Mucosa of rectum (tissue), 2 donors: ENCODE results near the gene XYLT1.

Source experiments
- H3K27ac ChIP-seq, 2 donors: one replicate each; pipeline ENCODE4 v1.7.0; 2013; ENCODE audit warnings: inconsistent platforms in 2 of 2, low read depth in 2 of 2, low read length in 2 of 2
- H3K27me3 ChIP-seq, 2 donors: one replicate each; pipeline ENCODE4 v1.7.0; 2013; ENCODE audit warnings: low read length in 2 of 2; ENCODE audit not compliant: control insufficient read depth in 2 of 2, insufficient read depth in 2 of 2
- H3K36me3 ChIP-seq, 2 donors: one replicate each; pipeline ENCODE4 v1.7.0; 2013; ENCODE audit warnings: low read length in 2 of 2; ENCODE audit not compliant: control insufficient read depth in 2 of 2, insufficient read depth in 2 of 2
- H3K4me1 ChIP-seq, 2 donors: one replicate each; pipeline ENCODE4 v1.7.0; 2013; ENCODE audit warnings: low read length in 2 of 2, mild to moderate bottlenecking in 1 of 2; ENCODE audit not compliant: control insufficient read depth in 2 of 2, insufficient read depth in 2 of 2
- H3K4me3 ChIP-seq, 2 donors: one replicate each; pipeline ENCODE4 v1.7.0; 2013; ENCODE audit warnings: low read length in 2 of 2
- H3K9ac ChIP-seq, 2 donors: one replicate each; pipeline ENCODE4 v1.7.0; 2013; ENCODE audit warnings: low read length in 2 of 2, low read depth in 1 of 2, mild to moderate bottlenecking in 1 of 2
- H3K9me3 ChIP-seq, 2 donors: one replicate each; pipeline ENCODE4 v1.7.0; 2013; ENCODE audit warnings: low read length in 2 of 2; ENCODE audit not compliant: control insufficient read depth in 2 of 2
- donor health status: healthy.
- donor health status: Normal muscosa, but diverticular disease.

XYLT1 gene

GRCh38 chr16:17204206-17204605 lies 266.6 kb downstream of the XYLT1 start:
- Histone ChIP-seq H3K27ac (no peak overlapping the region), H3K36me3 (peaks cover 9% of the 10 kb centered on the region in 2 donors), H3K4me3 (no peak overlapping the region), H3K9ac (no peak overlapping the region), H3K4me1 (no peaks in the 10 kb centered on the region), H3K27me3 (no peaks in the 10 kb centered on the region), H3K9me3 (no peaks in the 10 kb centered on the region)

DNA sequence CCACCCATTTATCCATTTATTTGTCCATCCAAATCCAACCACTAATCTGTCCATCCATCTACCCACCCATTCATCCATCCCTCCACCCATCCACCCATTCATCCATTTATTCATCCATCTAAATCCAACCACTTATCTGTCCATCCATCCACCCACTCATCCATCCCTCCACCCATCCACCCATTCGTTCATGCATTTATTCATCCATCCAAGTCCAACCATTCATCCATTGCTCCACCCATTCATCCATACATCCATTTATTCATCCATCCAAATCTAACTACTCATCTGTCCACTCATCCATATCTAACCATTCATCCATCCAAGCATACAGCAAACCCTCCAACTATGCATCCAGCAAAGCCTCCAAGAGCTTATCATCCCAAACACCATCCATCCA lies 267.3 kb downstream of the XYLT1 start:
- H3K27ac ChIP-seq = no peak overlapping the region
- H3K4me3 ChIP-seq = no peak overlapping the region
- H3K27me3 ChIP-seq = no peaks in the 10 kb centered on the region
- no peaks in the 10 kb centered on the region for H3K4me1 ChIP-seq
- no peak overlapping the region for H3K9ac ChIP-seq
- no peaks in the 10 kb centered on the region for H3K9me3 ChIP-seq
- peaks cover 12% of the 10 kb centered on the region in 2 donors for H3K36me3 ChIP-seq

GRCh38 chr16:17199135-17199534 lies 271.6 kb downstream of the XYLT1 start:
- Histone ChIP-seq H3K27me3 (no peaks in the 10 kb centered on the region), H3K27ac (no peak overlapping the region), H3K36me3 (peaks cover 18 to 24% of the 10 kb centered on the region in 2 donors), H3K9ac (no peak overlapping the region), H3K4me3 (no peak overlapping the region), H3K9me3 (no peaks in the 10 kb centered on the region), H3K4me1 (no peaks in the 10 kb centered on the region)

DNA sequence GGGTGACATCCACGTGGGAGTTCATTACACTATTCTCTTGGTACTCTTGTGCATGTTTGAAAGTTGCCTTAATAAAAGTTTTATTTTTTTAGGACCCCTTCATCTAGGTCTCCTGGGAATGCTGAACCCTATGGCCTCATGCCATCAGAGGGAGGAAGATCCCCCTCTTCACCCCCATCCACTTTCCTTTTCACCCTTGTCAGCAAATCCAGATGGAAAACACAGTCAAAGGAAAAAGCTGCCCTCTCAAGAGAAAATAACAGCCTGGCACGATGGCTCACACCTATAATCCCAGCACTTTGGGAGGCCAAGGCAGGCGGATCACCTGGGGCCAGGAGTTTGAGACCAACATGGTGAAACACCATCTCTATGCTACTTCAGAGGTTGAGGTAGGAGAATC lies 274.2 kb downstream of the XYLT1 start:
- Histone ChIP-seq H3K4me1 (no peaks in the 10 kb centered on the region), H3K9me3 (no peaks in the 10 kb centered on the region), H3K9ac (no peak overlapping the region), H3K36me3 (peaks cover 18 to 27% of the 10 kb centered on the region in 2 donors), H3K4me3 (no peak overlapping the region), H3K27me3 (no peaks in the 10 kb centered on the region), H3K27ac (no peak overlapping the region)

DNA sequence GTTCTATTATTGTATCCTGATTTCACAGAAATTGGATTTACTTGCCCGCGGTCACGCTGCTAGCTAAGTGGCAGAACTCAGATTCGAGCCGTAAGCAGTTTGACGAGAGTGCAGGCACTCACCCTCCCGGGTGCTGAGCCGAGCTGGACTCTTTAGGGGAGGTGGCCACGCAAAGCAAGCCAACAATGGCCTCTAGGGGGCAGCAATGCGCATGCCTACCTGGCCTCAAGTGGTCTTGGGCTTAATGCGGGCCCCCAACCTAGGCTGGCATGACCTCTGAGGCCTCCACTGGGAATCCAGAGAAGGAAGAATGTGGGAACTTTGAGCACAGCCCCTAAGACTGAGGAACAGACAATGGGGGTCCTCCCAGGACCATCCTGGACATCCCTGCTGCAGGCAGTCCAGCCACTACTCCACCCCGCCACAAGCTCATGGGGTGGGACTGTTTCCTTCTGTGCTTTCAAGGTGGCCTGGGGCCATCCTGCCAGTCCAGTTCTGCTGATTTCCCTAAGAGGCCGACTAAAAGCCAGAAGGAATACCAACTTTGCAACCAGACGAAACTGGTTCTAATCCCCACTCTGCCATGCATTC lies 276.5 kb downstream of the XYLT1 start:
- H3K4me1 ChIP-seq = no peaks in the 10 kb centered on the region
- H3K27ac ChIP-seq = no peak overlapping the region
- H3K27me3 ChIP-seq = no peaks in the 10 kb centered on the region
- H3K4me3 ChIP-seq = no peak overlapping the region
- peaks cover 14 to 18% of the 10 kb centered on the region in 2 donors for H3K36me3 ChIP-seq
- H3K9ac ChIP-seq = no peak overlapping the region
- no peaks in the 10 kb centered on the region for H3K9me3 ChIP-seq

DNA sequence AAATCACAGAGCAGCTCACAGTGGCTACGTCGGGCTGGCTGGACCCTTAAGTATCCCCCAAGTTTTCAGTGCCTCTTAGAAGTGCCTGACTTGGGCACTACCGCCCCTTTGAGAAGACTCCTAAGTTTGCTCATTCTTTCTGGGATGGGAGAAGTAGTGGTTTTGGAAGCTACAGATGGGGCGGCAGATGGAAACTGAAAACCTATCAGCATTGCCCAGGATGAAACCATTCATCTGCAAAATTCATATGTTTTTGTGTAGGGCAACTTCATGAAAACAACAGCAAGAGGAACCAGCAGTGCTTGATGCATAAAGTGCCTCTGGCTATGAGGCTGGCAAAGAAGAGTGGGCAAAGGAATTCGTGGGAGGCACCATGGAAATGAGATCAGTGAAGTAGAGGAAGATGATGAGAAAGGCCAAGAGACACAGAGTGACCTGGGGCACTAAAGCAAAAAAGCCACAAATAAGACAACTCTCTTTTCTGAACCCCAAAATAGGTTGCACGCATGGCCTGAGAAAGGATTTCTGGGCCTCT lies 277.1 kb downstream of the XYLT1 start:
- peaks cover 12 to 15% of the 10 kb centered on the region in 2 donors for H3K36me3 ChIP-seq
- no peak overlapping the region for H3K9ac ChIP-seq

DNA sequence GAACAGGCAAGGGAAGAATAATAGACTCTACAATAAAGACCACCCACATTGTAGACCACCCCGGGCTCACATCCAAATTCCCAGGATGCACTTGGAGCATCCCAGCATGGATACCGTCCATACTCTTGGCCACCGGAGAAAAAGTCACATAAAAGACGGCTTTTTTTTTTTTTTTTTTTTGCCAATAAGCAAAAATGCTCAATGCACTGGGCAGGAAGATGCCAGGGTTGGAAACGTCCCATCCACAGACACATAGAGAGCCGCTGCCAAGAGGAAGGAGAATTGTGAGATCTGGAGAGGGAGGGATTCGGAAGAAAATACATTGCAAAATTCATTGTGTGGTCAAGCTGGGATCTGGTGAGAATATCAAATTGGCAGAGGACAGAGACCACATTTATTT lies 286.7 kb downstream of the XYLT1 start:
- peaks cover 0 to 7% of the 10 kb centered on the region in 2 donors for H3K36me3 ChIP-seq
- no peaks in the 10 kb centered on the region for H3K4me1 ChIP-seq
- H3K27me3 ChIP-seq = no peaks in the 10 kb centered on the region
- no peak overlapping the region for H3K27ac ChIP-seq
- H3K4me3 ChIP-seq = no peak overlapping the region
- no peaks in the 10 kb centered on the region for H3K9me3 ChIP-seq
- no peak overlapping the region for H3K9ac ChIP-seq

More for the DNA sequence above, 277.1 kb downstream of the XYLT1 start:
- Histone ChIP-seq H3K27me3 (no peaks in the 10 kb centered on the region), H3K4me1 (no peaks in the 10 kb centered on the region), H3K4me3 (no peak overlapping the region), H3K27ac (no peak overlapping the region), H3K9me3 (no peaks in the 10 kb centered on the region)

DNA sequence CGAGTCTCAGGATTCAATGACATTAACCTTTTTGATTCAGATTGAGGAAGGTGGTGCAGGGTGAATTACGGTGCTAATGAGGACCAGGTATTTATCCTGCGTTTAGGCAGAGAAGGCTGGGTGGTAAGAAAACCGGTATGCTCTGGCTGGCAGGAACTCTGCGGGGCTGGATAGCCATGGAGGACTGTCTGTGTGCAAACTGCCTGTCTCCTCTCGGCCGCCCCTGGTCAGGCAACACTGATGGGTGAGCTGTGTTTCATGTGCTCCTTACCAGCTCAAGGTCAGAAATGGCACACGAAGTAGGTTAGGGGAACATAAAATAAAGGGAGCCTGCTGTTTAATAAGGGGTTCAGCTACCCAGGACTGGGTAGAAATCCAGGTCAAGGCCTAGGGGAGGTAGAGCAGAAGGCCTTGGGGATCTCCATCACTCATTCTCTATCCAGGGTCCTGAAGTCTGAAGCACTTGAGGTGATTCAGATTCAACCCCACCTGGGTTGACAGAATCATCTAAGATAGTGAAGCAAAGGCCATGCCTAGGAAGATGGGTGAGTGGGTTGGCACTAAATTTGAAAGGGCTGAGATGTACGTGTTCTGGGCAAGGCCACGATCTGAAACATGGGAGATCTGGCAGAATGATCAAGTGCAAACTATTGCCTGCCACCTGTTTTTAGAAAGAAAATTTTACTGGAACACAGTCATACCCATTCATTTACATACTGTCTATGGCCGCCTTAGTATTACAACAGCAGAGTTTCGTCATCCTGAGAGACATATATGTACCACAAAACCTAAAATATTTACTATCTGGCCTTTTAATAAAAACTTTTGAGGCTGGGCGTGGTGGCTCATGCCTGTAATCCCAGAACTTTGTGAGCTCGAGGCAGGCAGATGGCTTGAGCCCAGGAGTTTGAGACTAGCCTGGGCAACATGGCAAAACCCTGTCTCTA lies 292.5 kb downstream of the XYLT1 start:
- Histone ChIP-seq H3K9me3 (no peaks in the 10 kb centered on the region), H3K36me3 (peaks cover 5 to 9% of the 10 kb centered on the region in 2 donors)

DNA sequence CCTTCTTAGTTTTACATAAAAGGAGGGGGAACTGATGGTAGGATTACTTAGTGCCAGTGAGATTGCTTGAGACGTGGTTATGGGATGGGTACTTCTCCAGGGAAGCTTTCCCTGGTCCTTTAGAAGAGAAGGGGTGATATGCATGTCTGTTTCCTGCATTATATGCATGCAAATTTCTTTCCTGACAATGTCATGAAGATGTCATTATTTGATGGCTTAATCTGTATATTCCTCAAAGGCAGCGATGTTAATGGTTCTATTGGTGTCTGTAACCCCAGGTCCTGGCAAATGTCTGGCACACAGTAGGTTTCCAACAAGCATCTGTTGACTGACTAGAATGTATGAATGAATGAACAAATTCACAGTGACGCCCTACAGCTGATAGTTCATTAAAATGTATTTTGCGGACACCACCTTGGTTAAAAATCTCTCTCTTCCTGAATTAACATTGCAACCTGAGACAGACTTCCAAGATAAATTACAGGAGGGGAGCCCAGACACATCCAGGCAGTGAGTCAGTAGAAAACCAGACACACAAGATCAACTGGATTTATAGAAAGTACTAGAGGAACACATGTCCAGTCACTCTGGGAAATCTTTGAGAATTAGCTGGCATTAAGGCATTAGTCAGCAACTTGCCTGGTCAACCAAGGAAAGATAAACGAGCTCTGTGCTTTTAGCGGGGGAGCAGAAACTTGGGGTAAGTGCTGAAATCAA lies 293.4 kb downstream of the XYLT1 start:
- Histone ChIP-seq H3K27me3 (no peaks in the 10 kb centered on the region), H3K9me3 (no peaks in the 10 kb centered on the region), H3K4me1 (no peaks in the 10 kb centered on the region), H3K9ac (no peak overlapping the region), H3K27ac (no peak overlapping the region), H3K36me3 (peaks cover 5 to 6% of the 10 kb centered on the region in 2 donors), H3K4me3 (no peak overlapping the region)

More for the DNA sequence above, 292.5 kb downstream of the XYLT1 start:
- no peak overlapping the region for H3K9ac ChIP-seq
- H3K4me3 ChIP-seq = no peak overlapping the region
- no peaks in the 10 kb centered on the region for H3K4me1 ChIP-seq
- H3K27ac ChIP-seq = no peak overlapping the region
- H3K27me3 ChIP-seq = no peaks in the 10 kb centered on the region

- no peaks in the 10 kb centered on the region for H3K27me3 ChIP-seq
- no peak overlapping the region for H3K9ac ChIP-seq
- H3K36me3 ChIP-seq = peaks cover 3 to 5% of the 10 kb centered on the region in 2 donors
- H3K27ac ChIP-seq = no peak overlapping the region
- H3K9me3 ChIP-seq = no peaks in the 10 kb centered on the region
- no peak overlapping the region for H3K4me3 ChIP-seq
- H3K4me1 ChIP-seq = no peaks in the 10 kb centered on the region
Measured at GRCh38 chr16:17176199-17176598, 294.6 kb downstream of the XYLT1 start.
